ENCODE measurements around the gene ACP7.

The ACP7 gene

DNA sequence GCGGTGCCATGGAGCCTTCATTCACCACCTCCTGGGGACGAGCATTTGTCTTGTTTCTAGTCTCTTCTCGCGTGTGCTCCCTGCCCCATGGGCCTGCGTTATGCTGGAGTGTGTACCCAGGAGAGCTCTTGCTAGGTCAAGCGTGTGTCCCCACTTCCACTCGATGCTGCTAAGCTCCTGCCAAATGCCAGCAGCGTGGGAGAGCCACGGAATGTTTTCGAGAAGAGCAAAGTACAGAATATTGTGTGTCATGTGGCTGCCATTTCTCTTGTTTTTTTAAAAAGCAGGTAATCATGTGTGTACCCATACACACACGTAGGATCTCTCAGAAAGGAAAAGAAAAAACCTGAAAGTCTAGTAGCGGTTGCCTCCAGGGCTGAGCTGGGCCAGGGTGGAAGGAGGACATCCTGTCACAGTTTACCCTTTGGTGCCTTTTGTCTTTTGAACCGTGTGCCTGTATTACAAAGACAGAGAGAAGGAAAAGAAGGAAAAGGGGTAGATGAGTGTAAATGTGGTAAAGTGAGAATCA is 70.0 kb downstream of the ACP7 start:
- no peak overlapping the region for H3K4me3 ChIP-seq (ENCODE audit: low read length in 2 of 2)

DNA sequence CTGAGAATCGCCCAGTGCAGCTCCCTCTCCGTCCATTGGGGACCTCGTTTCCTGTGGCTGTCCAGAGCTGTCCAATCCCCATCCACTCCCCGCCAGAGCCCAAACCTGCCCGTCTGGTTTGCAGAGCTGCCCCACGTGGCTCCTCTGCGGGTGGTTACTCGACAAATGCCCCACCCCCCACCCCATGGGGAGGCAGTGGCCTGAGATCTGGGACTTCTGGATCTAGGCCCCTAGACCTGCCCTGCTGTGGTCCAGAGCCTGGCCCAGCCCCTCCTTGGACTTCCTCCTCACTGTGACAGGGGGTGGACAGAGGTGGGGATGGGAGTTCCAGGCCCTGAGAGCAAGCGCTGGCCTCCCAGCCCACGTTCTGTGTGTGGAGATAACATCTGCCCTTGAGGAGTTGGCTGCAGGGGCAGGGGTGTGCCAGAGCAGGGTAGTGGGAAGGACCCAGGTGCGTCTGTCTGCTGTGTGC is 70.5 kb downstream of the ACP7 start:
- Histone ChIP-seq H3K9me3 (ENCODE audit: control insufficient read depth in 2 of 2, low read length in 2 of 2) (no peaks in the 10 kb centered on the region), H3K36me3 (ENCODE audit: control insufficient read depth in 2 of 2, insufficient read depth in 2 of 2, low read length in 2 of 2) (peaks cover 0 to 5% of the 10 kb centered on the region in 2 donors), H3K9ac (ENCODE audit: low read depth in 1 of 2, low read length in 2 of 2) (no peak overlapping the region), H3K27me3 (ENCODE audit: control insufficient read depth in 2 of 2, insufficient read depth in 2 of 2, low read length in 2 of 2) (no peaks in the 10 kb centered on the region), H3K27ac (ENCODE audit: low read depth in 2 of 2, low read length in 2 of 2) (peak overlapping the region in 1 of 2 donors; percentile 1), H3K4me1 (ENCODE audit: control insufficient read depth in 2 of 2, insufficient read depth in 2 of 2, low read length in 2 of 2) (peaks cover 16 to 35% of the 10 kb centered on the region in 2 donors), H3K4me3 (ENCODE audit: low read length in 2 of 2) (no peak overlapping the region)

More for the DNA sequence above, 70.0 kb downstream of the ACP7 start:
- Histone ChIP-seq H3K27ac (ENCODE audit: low read depth in 2 of 2, low read length in 2 of 2) (no peak overlapping the region), H3K36me3 (ENCODE audit: control insufficient read depth in 2 of 2, insufficient read depth in 2 of 2, low read length in 2 of 2) (peaks cover 0 to 6% of the 10 kb centered on the region in 2 donors), H3K27me3 (ENCODE audit: control insufficient read depth in 2 of 2, insufficient read depth in 2 of 2, low read length in 2 of 2) (no peaks in the 10 kb centered on the region), H3K4me1 (ENCODE audit: control insufficient read depth in 2 of 2, insufficient read depth in 2 of 2, low read length in 2 of 2) (peaks cover 16 to 35% of the 10 kb centered on the region in 2 donors), H3K9me3 (ENCODE audit: control insufficient read depth in 2 of 2, low read length in 2 of 2) (no peaks in the 10 kb centered on the region), H3K9ac (ENCODE audit: low read depth in 1 of 2, low read length in 2 of 2) (no peak overlapping the region)

DNA sequence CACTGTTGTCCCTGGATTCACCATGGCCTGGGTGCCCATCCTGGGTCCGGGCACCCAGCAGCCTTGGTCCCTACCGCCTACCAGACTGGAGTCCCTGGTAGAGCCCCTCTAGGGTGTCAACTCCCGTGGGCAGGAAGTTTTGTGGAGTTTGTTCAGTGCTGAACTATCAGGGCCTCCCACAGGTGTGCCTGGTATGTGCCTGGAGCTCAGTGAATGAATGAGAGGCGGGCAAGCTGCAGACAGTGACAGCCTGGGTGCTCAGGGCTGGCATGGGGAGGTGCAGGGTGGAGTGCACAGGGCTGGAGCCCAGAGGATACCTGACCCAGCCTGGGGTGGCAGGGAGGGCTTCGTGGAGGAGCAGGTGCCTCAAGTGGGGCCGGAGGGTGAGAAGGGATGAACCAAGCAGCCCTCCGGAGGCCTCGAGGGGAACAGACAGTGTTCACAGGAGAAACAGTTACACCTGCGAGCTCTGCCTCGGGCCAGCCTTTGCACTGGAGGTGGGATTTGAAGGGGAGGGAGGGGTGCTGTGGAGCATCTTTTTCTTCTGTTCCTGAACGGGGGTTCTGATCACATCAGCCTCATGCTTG is 71.0 kb downstream of the ACP7 start:
- Histone ChIP-seq H3K36me3 (ENCODE audit: control insufficient read depth in 2 of 2, insufficient read depth in 2 of 2, low read length in 2 of 2) (peaks cover 0 to 5% of the 10 kb centered on the region in 2 donors), H3K9me3 (ENCODE audit: control insufficient read depth in 2 of 2, low read length in 2 of 2) (no peaks in the 10 kb centered on the region), H3K4me3 (ENCODE audit: low read length in 2 of 2) (no peak overlapping the region), H3K27ac (ENCODE audit: low read depth in 2 of 2, low read length in 2 of 2) (peak overlapping the region in 1 of 2 donors; percentile 1), H3K4me1 (ENCODE audit: control insufficient read depth in 2 of 2, insufficient read depth in 2 of 2, low read length in 2 of 2) (peaks cover 16 to 35% of the 10 kb centered on the region in 2 donors), H3K27me3 (ENCODE audit: control insufficient read depth in 2 of 2, insufficient read depth in 2 of 2, low read length in 2 of 2) (no peaks in the 10 kb centered on the region), H3K9ac (ENCODE audit: low read depth in 1 of 2, low read length in 2 of 2) (no peak overlapping the region)

DNA sequence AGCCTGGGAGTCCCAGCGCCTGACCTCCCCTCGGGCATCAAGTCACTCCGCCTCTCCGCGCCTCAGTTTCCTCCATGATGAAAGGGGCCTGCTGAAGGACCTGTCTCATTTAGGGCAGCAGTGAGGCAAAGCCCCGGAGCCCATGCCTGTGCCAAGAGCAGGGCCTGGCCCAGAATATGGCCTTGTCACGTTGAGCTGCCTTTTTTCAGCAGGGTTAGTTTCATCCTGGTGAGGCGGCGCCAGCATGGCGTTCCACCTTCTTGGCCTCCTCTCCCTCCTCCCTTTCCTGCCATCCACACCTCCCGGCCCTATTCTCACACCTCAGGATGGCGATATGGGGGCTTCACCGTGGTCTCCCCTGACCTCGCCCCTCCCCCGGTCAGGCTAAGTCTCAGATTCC is 71.6 kb downstream of the ACP7 start:
- no peak overlapping the region for H3K4me3 ChIP-seq (ENCODE audit: low read length in 2 of 2)
- H3K9ac ChIP-seq (ENCODE audit: low read depth in 1 of 2, low read length in 2 of 2), result no peak overlapping the region
- H3K36me3 ChIP-seq (ENCODE audit: control insufficient read depth in 2 of 2, insufficient read depth in 2 of 2, low read length in 2 of 2), result peaks cover 0 to 5% of the 10 kb centered on the region in 2 donors
- H3K9me3 ChIP-seq (ENCODE audit: control insufficient read depth in 2 of 2, low read length in 2 of 2), result no peaks in the 10 kb centered on the region
- no peaks in the 10 kb centered on the region for H3K27me3 ChIP-seq (ENCODE audit: control insufficient read depth in 2 of 2, insufficient read depth in 2 of 2, low read length in 2 of 2)
- H3K27ac ChIP-seq (ENCODE audit: low read depth in 2 of 2, low read length in 2 of 2), result no peak overlapping the region
- H3K4me1 ChIP-seq (ENCODE audit: control insufficient read depth in 2 of 2, insufficient read depth in 2 of 2, low read length in 2 of 2), result peaks cover 16 to 35% of the 10 kb centered on the region in 2 donors

DNA sequence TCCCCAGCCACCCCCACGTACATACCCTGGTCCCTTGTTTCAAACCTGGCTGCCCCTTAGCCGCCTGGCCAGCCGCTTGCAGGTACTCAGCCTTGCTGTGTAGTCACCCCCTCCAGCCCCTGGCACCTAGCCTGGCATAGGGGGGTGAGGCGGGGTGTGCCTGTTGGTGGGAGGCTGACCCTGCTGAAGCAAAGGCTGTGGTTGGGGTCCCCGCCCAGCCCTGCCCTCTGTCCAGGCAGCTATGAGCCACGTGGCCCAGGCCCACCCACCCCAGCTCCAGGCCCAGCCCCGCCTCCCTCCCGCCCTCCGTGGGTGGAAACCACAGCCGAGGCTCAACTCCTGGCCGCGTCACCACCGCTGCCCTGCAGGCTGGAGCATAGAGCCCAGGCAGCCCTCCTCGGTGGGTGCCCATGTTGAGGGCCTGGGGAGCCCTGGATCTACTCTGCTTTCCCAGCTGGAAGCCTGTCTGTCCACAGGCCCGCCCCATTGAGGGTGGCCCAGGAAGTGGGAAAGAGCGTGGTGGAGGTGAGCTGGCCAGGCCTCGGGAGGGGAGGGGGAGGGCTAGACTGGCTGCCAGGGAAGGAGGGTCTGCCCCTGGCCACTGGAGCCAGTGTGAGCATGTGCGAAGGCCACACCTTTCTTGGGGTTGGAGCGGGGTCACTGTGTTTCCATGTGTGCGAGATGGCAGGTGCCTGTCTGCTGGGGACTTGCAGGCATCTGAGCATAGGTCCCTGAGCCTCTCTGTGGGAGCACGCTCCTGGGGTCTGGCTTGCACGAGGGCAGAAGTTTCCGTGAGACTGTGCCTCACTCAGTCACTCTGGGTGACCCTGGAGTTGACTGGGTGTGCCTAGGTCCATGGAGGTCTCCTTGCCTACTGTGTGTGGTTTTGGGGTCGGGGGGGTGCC is 72.4 kb downstream of the ACP7 start:
- Histone ChIP-seq H3K4me1 (ENCODE audit: control insufficient read depth in 2 of 2, insufficient read depth in 2 of 2, low read length in 2 of 2) (peaks cover 16 to 35% of the 10 kb centered on the region in 2 donors), H3K4me3 (ENCODE audit: low read length in 2 of 2) (peak overlapping the region in 1 of 2 donors; percentile 2), H3K36me3 (ENCODE audit: control insufficient read depth in 2 of 2, insufficient read depth in 2 of 2, low read length in 2 of 2) (peaks cover 0 to 5% of the 10 kb centered on the region in 2 donors)

DNA sequence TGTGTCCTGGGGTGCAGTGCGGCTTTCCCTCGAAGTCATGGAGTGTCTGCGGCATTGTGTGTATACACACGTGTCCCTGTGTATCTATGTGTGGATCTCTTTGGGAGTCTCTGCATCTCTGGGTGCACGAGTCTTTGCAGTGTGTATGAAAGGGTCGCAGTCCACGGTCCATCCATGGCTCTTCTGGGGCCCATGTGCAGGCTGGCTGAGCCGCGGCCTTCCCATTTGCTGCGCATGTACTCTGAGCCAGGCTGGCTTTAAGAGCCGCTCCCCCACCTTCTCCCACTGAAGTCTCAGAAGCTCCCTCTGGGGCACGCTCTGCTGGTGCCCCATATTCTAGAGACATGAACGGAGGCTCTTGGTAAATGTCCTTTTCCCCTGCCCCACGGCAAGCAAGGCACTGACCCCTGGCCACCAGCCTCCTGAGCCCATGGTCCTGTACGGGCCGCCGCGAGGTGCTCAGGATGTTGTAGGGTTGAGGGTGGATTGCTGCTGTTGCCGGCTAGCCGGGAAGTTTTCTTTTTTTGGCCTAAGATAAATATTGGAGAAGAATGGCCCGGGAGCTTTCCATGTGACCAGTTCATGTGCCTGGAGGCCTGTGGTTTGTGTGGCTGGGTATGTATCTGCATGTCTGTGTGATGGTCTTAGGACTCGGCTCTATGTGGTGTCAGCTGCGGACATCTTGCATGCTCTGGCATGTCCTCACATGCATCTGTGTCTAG is 73.3 kb downstream of the ACP7 start:
- no peak overlapping the region for H3K9ac ChIP-seq (ENCODE audit: low read depth in 1 of 2, low read length in 2 of 2)
- no peak overlapping the region for H3K4me3 ChIP-seq (ENCODE audit: low read length in 2 of 2)
- no peaks in the 10 kb centered on the region for H3K27me3 ChIP-seq (ENCODE audit: control insufficient read depth in 2 of 2, insufficient read depth in 2 of 2, low read length in 2 of 2)
- no peak overlapping the region for H3K27ac ChIP-seq (ENCODE audit: low read depth in 2 of 2, low read length in 2 of 2)
- peaks cover 0 to 5% of the 10 kb centered on the region in 2 donors for H3K36me3 ChIP-seq (ENCODE audit: control insufficient read depth in 2 of 2, insufficient read depth in 2 of 2, low read length in 2 of 2)
- no peaks in the 10 kb centered on the region for H3K9me3 ChIP-seq (ENCODE audit: control insufficient read depth in 2 of 2, low read length in 2 of 2)
- peaks cover 16 to 35% of the 10 kb centered on the region in 2 donors for H3K4me1 ChIP-seq (ENCODE audit: control insufficient read depth in 2 of 2, insufficient read depth in 2 of 2, low read length in 2 of 2)

More for the DNA sequence above, 72.4 kb downstream of the ACP7 start:
- Histone ChIP-seq H3K27ac (ENCODE audit: low read depth in 2 of 2, low read length in 2 of 2) (no peak overlapping the region), H3K9me3 (ENCODE audit: control insufficient read depth in 2 of 2, low read length in 2 of 2) (no peaks in the 10 kb centered on the region), H3K27me3 (ENCODE audit: control insufficient read depth in 2 of 2, insufficient read depth in 2 of 2, low read length in 2 of 2) (no peaks in the 10 kb centered on the region), H3K9ac (ENCODE audit: low read depth in 1 of 2, low read length in 2 of 2) (no peak overlapping the region)

DNA sequence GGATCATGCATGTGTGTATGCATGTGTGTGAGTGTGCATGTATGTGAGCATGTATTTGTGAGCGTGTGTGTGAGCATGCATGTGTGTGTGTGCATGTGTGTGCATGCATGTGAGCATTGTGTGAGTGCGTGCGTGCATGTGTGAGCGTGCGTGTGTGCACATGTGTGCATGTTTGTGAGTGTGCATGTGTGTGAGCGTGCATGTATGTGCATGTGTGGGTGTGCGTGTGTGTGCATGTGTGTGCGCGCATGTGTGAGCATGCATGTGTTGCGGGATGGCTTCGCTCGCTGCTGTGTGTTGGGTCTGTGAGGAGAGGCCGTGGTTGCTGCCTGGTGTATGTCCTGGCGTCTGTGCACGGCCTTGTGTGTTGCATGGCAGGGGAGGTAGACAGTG is 73.8 kb downstream of the ACP7 start:
- Histone ChIP-seq H3K4me1 (ENCODE audit: control insufficient read depth in 2 of 2, insufficient read depth in 2 of 2, low read length in 2 of 2) (peaks cover 16 to 35% of the 10 kb centered on the region in 2 donors), H3K27me3 (ENCODE audit: control insufficient read depth in 2 of 2, insufficient read depth in 2 of 2, low read length in 2 of 2) (no peaks in the 10 kb centered on the region), H3K36me3 (ENCODE audit: control insufficient read depth in 2 of 2, insufficient read depth in 2 of 2, low read length in 2 of 2) (peaks cover 0 to 5% of the 10 kb centered on the region in 2 donors), H3K9me3 (ENCODE audit: control insufficient read depth in 2 of 2, low read length in 2 of 2) (no peaks in the 10 kb centered on the region), H3K27ac (ENCODE audit: low read depth in 2 of 2, low read length in 2 of 2) (no peak overlapping the region), H3K4me3 (ENCODE audit: low read length in 2 of 2) (no peak overlapping the region), H3K9ac (ENCODE audit: low read depth in 1 of 2, low read length in 2 of 2) (no peak overlapping the region)

DNA sequence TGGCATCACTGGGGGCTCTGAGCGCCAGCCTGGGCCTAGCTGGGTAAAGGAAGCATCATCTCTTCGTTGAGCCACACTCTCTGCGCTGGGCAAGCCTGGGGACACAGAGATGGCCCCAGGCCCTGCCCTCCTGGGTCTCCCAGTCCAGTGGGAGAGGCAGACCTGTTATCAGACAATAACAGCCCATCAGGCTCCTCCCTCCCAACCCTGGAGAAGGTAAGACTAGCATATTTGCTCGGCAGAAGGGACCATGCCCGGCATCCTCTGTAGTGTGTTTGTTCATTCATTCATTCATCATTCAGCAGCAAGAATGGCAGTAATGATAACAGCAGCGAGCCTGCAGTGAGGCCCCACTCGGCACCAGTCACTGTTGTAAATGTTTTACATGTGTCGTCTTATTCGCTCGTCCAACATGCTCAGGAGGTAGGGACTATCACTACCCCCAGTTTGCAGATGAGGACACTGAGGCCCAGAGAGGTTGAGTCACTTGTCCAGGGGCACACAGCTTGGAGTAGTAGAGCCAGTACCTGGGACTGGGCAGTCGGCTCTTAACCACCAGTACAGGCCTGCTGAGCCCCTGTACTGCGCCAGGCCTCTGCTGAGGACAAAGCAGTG is 74.6 kb downstream of the ACP7 start:
- Histone ChIP-seq H3K9ac (ENCODE audit: low read depth in 1 of 2, low read length in 2 of 2) (no peak overlapping the region), H3K27me3 (ENCODE audit: control insufficient read depth in 2 of 2, insufficient read depth in 2 of 2, low read length in 2 of 2) (no peaks in the 10 kb centered on the region), H3K27ac (ENCODE audit: low read depth in 2 of 2, low read length in 2 of 2) (no peak overlapping the region), H3K4me3 (ENCODE audit: low read length in 2 of 2) (no peak overlapping the region), H3K4me1 (ENCODE audit: control insufficient read depth in 2 of 2, insufficient read depth in 2 of 2, low read length in 2 of 2) (peaks cover 16 to 34% of the 10 kb centered on the region in 2 donors), H3K36me3 (ENCODE audit: control insufficient read depth in 2 of 2, insufficient read depth in 2 of 2, low read length in 2 of 2) (peaks cover 0 to 5% of the 10 kb centered on the region in 2 donors), H3K9me3 (ENCODE audit: control insufficient read depth in 2 of 2, low read length in 2 of 2) (no peaks in the 10 kb centered on the region)

DNA sequence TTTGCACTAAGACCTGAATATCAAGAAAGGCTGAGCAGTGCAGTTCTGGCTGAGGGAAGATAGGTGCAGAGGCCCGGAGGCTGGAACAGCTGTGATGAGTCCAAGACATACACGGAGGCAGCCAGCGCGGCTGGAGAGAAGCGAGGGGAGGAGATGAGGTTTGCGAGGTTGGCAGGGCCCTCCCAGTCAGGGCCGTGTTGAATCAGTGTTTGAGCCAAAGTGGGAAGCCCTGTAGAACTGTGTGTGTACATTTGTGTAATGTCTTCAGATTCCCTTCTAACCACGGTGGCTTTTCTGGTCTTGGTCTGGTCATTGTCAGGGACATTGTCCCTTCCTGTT is 76.3 kb downstream of the ACP7 start:
- Histone ChIP-seq H3K27me3 (ENCODE audit: control insufficient read depth in 2 of 2, insufficient read depth in 2 of 2, low read length in 2 of 2) (no peaks in the 10 kb centered on the region), H3K4me3 (ENCODE audit: low read length in 2 of 2) (no peak overlapping the region), H3K9ac (ENCODE audit: low read depth in 1 of 2, low read length in 2 of 2) (no peak overlapping the region), H3K4me1 (ENCODE audit: control insufficient read depth in 2 of 2, insufficient read depth in 2 of 2, low read length in 2 of 2) (peaks cover 6 to 21% of the 10 kb centered on the region in 2 donors), H3K27ac (ENCODE audit: low read depth in 2 of 2, low read length in 2 of 2) (no peak overlapping the region), H3K9me3 (ENCODE audit: control insufficient read depth in 2 of 2, low read length in 2 of 2) (no peaks in the 10 kb centered on the region), H3K36me3 (ENCODE audit: control insufficient read depth in 2 of 2, insufficient read depth in 2 of 2, low read length in 2 of 2) (peaks cover 0 to 5% of the 10 kb centered on the region in 2 donors)

All from mucosa of rectum (tissue), 2 donors.